ENCODE data around the gene UACA.

GRCh38 chr15:70647396-70647795 is 116.0 kb downstream of the UACA start:
- TF ChIP-seq EZH2 (IDR thresholded peaks at IDR 0.05; ENCODE audit: borderline replicate concordance, low read depth, low read length) (no peak), CTCF (IDR thresholded peaks at IDR 0.05 in 2 of 3, conservative IDR thresholded peaks at IDR 0.05 in 1 of 3; ENCODE audit: insufficient read depth in 2 of 3, low read depth in 1 of 3, low read length in 3 of 3) (no peak), RFX5 (IDR thresholded peaks at IDR 0.05; ENCODE audit: low read depth, low read length) (no peak), RAD21 (CRISPR knock-in tag; conservative IDR thresholded peaks at IDR 0.05 in 1 of 2, IDR thresholded peaks at IDR 0.05 in 1 of 2) (no peak), POLR2AphosphoS5 (IDR thresholded peaks at IDR 0.05; ENCODE audit: control insufficient read depth, insufficient read depth, low read depth, low read length) (no peak), HDAC6 (IDR thresholded peaks at IDR 0.05; ENCODE audit: low read depth, low read length) (no peak)

Measured in K562 (cell line).